GM13977 (cell line): ENCODE data around the gene TP73.

ENCODE experiments used
- DNase-seq: peaks from one replicate; pipeline ENCODE4 v3.0.0; 2012; ENCODE audit warnings: low spot score
- in situ Hi-C: fragments of 300-500 bp; cut with MboI; formaldehyde crosslinking; loops from one replicate; pipeline ENCODE4 v1.12.0; 2022; ENCODE audit warnings: low sequenced_read_pairs, low pct_unique_long_range_greater_than_20kb, mixed read lengths, inconsistent platforms; ENCODE audit not compliant: unreplicated experiment
- TF ChIP-seq, protein P1 (sequence below): IDR thresholded peaks from 2 replicates; pipeline ENCODE4 v1.5.1; 2012; ENCODE audit warnings: mild to moderate bottlenecking, control low read depth; ENCODE audit not compliant: insufficient read depth; ENCODE audit errors: extremely low read depth, missing control alignments

TP73 gene

DNA sequence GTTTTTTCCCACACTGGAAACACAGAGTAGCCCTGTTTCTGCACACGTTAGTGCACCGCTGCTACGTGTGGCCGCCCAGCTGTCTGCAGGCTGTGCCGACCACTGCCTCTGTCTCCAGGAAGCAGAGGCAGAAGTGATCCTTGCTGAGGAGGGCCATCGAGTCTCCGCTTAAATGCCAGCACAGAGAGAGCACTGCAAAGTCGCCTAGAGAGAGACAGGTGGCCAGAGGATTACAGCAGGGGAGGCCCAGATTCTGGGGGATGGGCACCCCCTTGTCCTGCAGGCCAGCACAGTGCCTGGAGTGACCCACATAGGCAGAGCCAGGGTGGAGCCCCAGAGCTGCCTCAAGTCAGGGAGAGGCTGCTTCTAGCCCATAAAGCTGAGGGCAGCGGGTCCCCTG lies 21.4 kb upstream of the TP73 start:
- no peak for DNase-seq
- TF ChIP-seq, protein P1, sequence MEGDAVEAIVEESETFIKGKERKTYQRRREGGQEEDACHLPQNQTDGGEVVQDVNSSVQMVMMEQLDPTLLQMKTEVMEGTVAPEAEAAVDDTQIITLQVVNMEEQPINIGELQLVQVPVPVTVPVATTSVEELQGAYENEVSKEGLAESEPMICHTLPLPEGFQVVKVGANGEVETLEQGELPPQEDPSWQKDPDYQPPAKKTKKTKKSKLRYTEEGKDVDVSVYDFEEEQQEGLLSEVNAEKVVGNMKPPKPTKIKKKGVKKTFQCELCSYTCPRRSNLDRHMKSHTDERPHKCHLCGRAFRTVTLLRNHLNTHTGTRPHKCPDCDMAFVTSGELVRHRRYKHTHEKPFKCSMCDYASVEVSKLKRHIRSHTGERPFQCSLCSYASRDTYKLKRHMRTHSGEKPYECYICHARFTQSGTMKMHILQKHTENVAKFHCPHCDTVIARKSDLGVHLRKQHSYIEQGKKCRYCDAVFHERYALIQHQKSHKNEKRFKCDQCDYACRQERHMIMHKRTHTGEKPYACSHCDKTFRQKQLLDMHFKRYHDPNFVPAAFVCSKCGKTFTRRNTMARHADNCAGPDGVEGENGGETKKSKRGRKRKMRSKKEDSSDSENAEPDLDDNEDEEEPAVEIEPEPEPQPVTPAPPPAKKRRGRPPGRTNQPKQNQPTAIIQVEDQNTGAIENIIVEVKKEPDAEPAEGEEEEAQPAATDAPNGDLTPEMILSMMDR, result no peak
- in situ Hi-C loops, result no loop called here

DNA sequence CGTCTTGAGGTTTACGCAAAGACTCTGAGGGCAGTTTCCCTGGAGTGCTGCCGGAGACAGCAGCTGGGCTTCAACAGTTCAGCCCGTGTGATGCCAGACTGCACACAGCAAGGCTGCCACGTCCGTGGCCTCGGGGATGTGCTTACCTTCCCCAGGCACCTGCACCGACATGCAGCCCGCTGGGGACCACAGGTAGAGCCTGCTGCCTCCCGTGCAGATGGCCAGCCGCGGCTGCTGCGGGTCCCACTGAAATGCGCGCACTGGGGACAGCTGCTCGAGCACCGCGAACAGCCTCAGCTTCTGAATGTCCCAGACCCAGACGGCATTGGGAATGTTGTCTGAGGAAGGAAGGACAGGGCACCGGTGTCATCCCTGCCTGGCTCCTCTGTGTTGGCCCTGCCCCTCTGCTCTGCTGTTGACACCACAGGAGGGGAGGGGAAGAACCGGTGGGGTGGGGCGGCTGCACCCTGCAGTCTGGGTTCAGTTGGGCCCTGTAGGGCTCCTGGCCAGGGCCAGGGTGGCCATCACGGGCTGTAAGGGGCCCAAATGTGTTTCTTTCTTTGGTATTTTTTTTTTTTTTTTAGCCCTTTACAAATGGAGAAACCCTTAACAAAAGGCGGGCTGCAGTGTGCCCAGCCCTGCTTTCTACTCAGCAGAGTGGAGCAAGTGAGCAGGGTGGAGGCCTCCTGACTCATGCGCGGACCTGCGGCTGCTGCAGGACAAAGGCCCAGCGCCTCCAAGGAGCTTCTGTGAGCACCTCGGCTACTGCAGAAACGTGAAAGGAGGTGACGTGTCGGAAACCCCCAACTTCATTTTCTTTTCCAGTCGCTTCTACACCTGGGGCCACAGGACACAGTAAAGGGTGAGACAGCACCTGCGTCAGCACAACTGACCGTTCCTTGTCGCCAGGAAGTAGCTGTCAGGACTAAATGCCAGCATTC lies 20.7 kb upstream of the TP73 start:
- TF ChIP-seq, protein P1, result no peak
- in situ Hi-C loops, result no loop called here
- no peak for DNase-seq

DNA sequence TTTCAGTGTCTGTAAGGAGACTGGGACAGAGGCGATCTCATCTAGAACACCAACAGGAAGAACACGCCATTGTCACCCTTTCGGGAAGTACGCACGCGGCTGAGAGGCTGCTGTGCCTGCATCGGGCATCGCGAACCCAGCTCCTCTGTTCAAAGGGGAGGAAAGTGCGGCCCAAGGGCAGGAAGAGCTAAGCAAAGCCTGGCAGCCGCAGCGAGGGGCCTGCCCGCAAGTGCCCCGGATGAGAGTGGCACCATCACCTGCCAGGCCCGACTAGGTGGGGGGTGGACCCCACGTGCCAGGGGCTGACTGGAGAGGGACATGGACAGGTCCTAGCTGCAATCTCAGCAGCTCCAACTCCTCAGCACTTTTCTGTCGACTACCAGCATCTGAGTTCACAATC lies 20.0 kb upstream of the TP73 start:
- TF ChIP-seq, protein P1, result no peak
- in situ Hi-C loops, result no loop called here
- DNase-seq, result no peak

DNA sequence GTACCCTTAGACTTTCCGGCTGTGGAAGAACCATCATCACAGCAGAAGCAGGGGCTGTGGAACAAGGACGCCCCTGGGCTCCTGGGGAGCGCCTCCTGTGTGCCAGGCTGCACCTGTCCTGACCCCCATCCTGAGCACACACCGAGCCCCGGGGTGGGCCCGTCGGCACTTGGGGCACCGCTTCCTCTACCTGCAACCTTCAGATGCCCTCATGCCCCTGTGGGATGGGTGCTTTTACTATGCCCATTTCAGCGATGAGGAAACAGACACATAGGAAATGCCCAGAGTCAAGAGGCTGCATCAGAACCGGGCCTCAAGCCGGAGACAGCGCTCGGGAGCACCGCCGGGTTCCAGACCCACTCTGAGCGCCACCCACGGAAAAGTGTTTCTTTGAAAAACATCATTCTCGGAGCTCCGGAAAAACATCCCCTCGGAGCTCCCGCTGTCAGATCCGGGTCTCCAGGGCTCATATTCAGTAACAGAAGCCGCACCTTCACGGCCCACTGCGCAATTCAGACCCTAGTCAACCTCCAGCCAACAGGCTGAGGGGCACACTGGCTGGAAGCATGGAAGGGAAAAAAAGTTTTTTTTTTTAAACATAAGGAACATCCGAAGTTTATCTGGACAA lies 19.5 kb upstream of the TP73 start:
- DNase-seq, result no peak
- in situ Hi-C loops, result no loop called here
- TF ChIP-seq, protein P1, result no peak

DNA sequence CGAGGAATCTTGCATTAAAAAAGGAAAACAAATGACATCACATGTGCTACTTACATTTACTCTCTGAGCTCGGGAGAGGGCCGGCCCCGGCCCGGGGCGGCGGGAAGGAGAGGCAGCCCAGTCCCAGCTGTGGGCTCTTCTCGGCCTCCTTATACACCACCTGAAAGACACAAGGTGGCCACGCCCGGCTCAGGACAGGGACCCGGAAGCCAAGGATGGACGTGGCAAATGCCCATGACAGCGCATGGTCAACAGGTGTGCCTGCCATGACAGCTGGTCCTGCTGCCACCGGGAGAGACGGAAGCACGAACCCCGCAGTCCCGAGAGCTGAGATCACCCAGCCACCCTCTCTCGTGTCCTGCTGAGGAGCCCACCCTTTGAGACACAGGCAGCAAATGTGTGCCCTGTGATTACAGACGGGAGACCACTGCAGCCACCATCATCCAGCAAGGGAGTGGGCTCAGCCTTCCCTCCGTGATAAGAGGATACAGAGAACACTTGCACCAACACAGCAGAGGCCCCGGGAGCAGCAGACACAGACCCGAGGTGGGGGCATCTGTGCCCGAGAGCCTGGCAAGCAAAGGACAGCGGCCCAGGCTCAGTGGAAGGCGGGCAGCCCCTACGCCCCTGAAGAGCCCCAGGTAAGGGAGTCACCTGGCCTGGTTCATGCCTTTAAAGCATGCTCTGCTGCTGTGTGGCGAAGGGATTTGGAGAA lies 18.8 kb upstream of the TP73 start:
- TF ChIP-seq, protein P1, result no peak
- no peak for DNase-seq
- in situ Hi-C loops, result no loop called here

- no peak for DNase-seq
- TF ChIP-seq, protein P1, result no peak
- in situ Hi-C loops, result no loop called here
These were observed 18.1 kb upstream of the TP73 start for GRCh38 chr1:3634059-3634800.
